A673 (cell line): ENCODE data around the gene CLCF1.

ENCODE experiments used
- EZH2 ChIP-seq: fragments of 200-600 bp; sonication (generic); IDR thresholded peaks from 2 replicates; pipeline ENCODE4 v1.6.1; 2017; ENCODE audit warnings: borderline replicate concordance, low read depth, mild to moderate bottlenecking, mixed read lengths, antibody characterized with exemption, low read length; ENCODE audit not compliant: poor library complexity, severe bottlenecking
- TF ChIP-seq, protein P1 (sequence below): fragments of 300-800, 200-600 bp; sonication (generic); conservative IDR thresholded peaks from 2 replicates; pipeline ENCODE4 v1.5.1; 2017; ENCODE audit warnings: low read depth, mild to moderate bottlenecking, antibody characterized with exemption, low read length, moderate library complexity, mixed read lengths

DNA sequence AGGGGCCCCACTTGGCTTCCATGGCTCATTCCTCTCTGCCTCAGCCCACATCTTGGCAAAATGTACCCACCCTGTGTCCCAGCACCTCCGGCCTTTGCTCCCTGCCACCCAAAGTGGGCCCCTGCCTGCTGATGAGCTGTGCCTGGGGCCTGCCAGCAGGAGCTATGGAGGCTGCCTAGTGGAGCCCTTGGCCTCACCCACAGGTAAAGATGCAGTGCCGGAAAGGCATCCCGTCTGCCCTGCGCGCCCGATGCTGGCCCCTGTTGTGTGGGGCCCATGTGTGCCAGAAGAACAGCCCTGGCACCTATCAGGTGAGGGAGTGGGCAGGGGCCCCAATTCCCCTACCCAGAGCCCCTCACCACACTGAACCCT is 31.8 kb upstream of the CLCF1 start:
- TF ChIP-seq EZH2: no peak
- TF ChIP-seq, protein P1, sequence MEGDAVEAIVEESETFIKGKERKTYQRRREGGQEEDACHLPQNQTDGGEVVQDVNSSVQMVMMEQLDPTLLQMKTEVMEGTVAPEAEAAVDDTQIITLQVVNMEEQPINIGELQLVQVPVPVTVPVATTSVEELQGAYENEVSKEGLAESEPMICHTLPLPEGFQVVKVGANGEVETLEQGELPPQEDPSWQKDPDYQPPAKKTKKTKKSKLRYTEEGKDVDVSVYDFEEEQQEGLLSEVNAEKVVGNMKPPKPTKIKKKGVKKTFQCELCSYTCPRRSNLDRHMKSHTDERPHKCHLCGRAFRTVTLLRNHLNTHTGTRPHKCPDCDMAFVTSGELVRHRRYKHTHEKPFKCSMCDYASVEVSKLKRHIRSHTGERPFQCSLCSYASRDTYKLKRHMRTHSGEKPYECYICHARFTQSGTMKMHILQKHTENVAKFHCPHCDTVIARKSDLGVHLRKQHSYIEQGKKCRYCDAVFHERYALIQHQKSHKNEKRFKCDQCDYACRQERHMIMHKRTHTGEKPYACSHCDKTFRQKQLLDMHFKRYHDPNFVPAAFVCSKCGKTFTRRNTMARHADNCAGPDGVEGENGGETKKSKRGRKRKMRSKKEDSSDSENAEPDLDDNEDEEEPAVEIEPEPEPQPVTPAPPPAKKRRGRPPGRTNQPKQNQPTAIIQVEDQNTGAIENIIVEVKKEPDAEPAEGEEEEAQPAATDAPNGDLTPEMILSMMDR: no peak
